AG04450 (cell line): ENCODE data around the gene DYRK2. TPM values are rescaled to one million over a fixed set of nuclear protein-coding genes. Genes with fewer than 3 reads are reported as not detected.

ENCODE experiments used
- CTCF ChIA-PET: fragments of 300-600, 350-600 bp; formaldehyde crosslinking; extraction: SDS; loops from one replicate; lab custom pipeline; 2022; ENCODE audit warnings: antibody characterized with exemption, inconsistent platforms; lab: Charles Lee
- POLR2A ChIA-PET: fragments of 350-600 bp; formaldehyde crosslinking; extraction: SDS; loops from one replicate; lab custom pipeline; 2021; ENCODE audit warnings: antibody characterized with exemption, inconsistent platforms; lab: Yijun Ruan, JAX
- DNase-seq: peaks from one replicate; pipeline ENCODE4 v3.0.0-alpha.2; 2011; ENCODE audit warnings: low read depth, low spot score
- H3K27ac ChIP-seq: one replicate; pipeline ENCODE4 v1.5.1; 2012; ENCODE audit warnings: low read depth, low read length, control low read depth
- H3K27me3 ChIP-seq: one replicate; pipeline ENCODE4 v1.6.0; 2012; ENCODE audit warnings: low read length; ENCODE audit not compliant: control insufficient read depth, insufficient read depth
- H3K4me3 ChIP-seq: 2 replicates; pipeline ENCODE4 v1.5.1; 2011; ENCODE audit warnings: mild to moderate bottlenecking, low read depth, low read length, control low read depth
- H3K9me3 ChIP-seq: 2 replicates; pipeline ENCODE4 v1.5.1; 2012; ENCODE audit warnings: low read length; ENCODE audit not compliant: control insufficient read depth, insufficient read depth
- CTCF ChIP-seq: IDR thresholded peaks from 2 replicates; pipeline ENCODE4 v1.5.1; 2011; ENCODE audit warnings: low read depth, low read length, control low read depth, inconsistent platforms
- polyA plus RNA-seq: library from polyadenylated mRNA; depleted of rRNA; stranded (reverse); fragments of >200 nt; gene quantifications from 2 replicates; pipeline ENCODE4 v1.2.3, GENCODE V29; 2011

Gene DYRK2
- polyA plus RNA-seq, 1 experiment, result 15.3 TPM

- Histone ChIP-seq H3K9me3 (no peaks in the 10 kb centered on the region), H3K27me3 (peaks cover 5% of the 10 kb centered on the region), H3K4me3 (no peak overlapping the region), H3K27ac (no peak overlapping the region)
- CTCF ChIA-PET, result interaction anchor here (1.8 kb wide), 1 partner anchor 423 kb away, joined by 4 read pairs; no protein-coding TSS in a partner anchor
- POLR2A ChIA-PET, result no interaction called here
- no peak for DNase-seq
- TF ChIP-seq CTCF, result no peak
Measured at GRCh38 chr12:67617629-67618028, 30.9 kb upstream of the DYRK2 start.

- Histone ChIP-seq H3K27me3 (peaks cover 5% of the 10 kb centered on the region), H3K4me3 (no peak overlapping the region), H3K9me3 (no peaks in the 10 kb centered on the region), H3K27ac (no peak overlapping the region)
- no peak for TF ChIP-seq CTCF
- DNase-seq, result no peak
- CTCF ChIA-PET, result interaction anchor here (1.8 kb wide), 1 partner anchor 423 kb away, joined by 4 read pairs; no protein-coding TSS in a partner anchor
- POLR2A ChIA-PET, result no interaction called here
Measured at GRCh38 chr12:67618303-67618702, 30.2 kb upstream of the DYRK2 start.

GRCh38 chr12:67621112-67621511 lies 27.4 kb upstream of the DYRK2 start:
- ChIA-PET POLR2A (no interaction called here), CTCF (no interaction called here)
- no peak overlapping the region for H3K4me3 ChIP-seq
- TF ChIP-seq CTCF, result no peak
- DNase-seq, result no peak
- H3K9me3 ChIP-seq, result no peaks in the 10 kb centered on the region
- H3K27ac ChIP-seq, result no peak overlapping the region
- H3K27me3 ChIP-seq, result peaks cover 5% of the 10 kb centered on the region

GRCh38 chr12:67621926-67622325 lies 26.6 kb upstream of the DYRK2 start:
- H3K4me3 ChIP-seq, result no peak overlapping the region
- H3K27me3 ChIP-seq, result peaks cover 5% of the 10 kb centered on the region
- H3K27ac ChIP-seq, result no peak overlapping the region
- CTCF ChIA-PET, result no interaction called here
- no peaks in the 10 kb centered on the region for H3K9me3 ChIP-seq
- POLR2A ChIA-PET, result no interaction called here
- no peak for DNase-seq
- TF ChIP-seq CTCF, result no peak

- no peak overlapping the region for H3K27ac ChIP-seq
- CTCF ChIA-PET, result no interaction called here
- no peaks in the 10 kb centered on the region for H3K9me3 ChIP-seq
- no peak for TF ChIP-seq CTCF
- no peak for DNase-seq
- peaks cover 5% of the 10 kb centered on the region for H3K27me3 ChIP-seq
- H3K4me3 ChIP-seq, result no peak overlapping the region
- POLR2A ChIA-PET, result no interaction called here
Measured at GRCh38 chr12:67623259-67623658, 25.3 kb upstream of the DYRK2 start.
